PC-9 (cell line): Measurements from ENCODE around the gene OR2C1. TPM values are rescaled to one million over a fixed set of nuclear protein-coding genes. Genes with fewer than 3 reads are reported as not detected.

Source experiments
- BruUV-seq: library from RNA; stranded (reverse); fragments of 400-500 nt; replicated peaks from 2 replicates; lab custom pipeline; 2021; lab: Mats Ljungman, UMichigan
- CTCF ChIA-PET: fragments of 300-600 bp; sonication (Branson Sonifier 250); formaldehyde crosslinking; loops from one replicate; lab custom pipeline; 2022; ENCODE audit warnings: antibody characterized with exemption; lab: Charles Lee
- POLR2A ChIA-PET: fragments of 300-600 bp; sonication (Branson Sonifier 250); formaldehyde crosslinking; loops from one replicate; lab custom pipeline; 2022; ENCODE audit warnings: antibody characterized with exemption; ENCODE audit not compliant: unreplicated experiment; lab: Charles Lee
- DNase-seq, 2 experiments: peaks; one replicate each; pipeline versions ENCODE4 v3.0.0 to v3.0.0-alpha.2; 2015 to 2022; ENCODE audit warnings: mixed read lengths in 1 of 2
- H2AFZ ChIP-seq: fragments of 200-600 bp; sonication (generic); 2 replicates; pipeline ENCODE4 v1.8.1; 2017; ENCODE audit warnings: antibody characterized with exemption
- H3F3A ChIP-seq: fragments of 200-600 bp; sonication (generic); 2 replicates; pipeline ENCODE4 v1.8.1; 2017; ENCODE audit warnings: antibody characterized with exemption, mild to moderate bottlenecking, low read depth; ENCODE audit not compliant: insufficient read depth
- H3K27ac ChIP-seq: fragments of 200-600 bp; sonication (generic); 2 replicates; pipeline ENCODE4 v1.6.1; 2016; ENCODE audit warnings: mixed run types
- H3K27me3 ChIP-seq: fragments of 200-600 bp; sonication (generic); 2 replicates; pipeline ENCODE4 v1.6.1; 2016; ENCODE audit warnings: low read depth, mixed run types; ENCODE audit not compliant: insufficient read depth
- H3K36me3 ChIP-seq: fragments of 200-600 bp; sonication (generic); 2 replicates; pipeline ENCODE4 v1.6.1; 2016; ENCODE audit warnings: low read depth, mixed run types
- H3K4me1 ChIP-seq: fragments of 200-600 bp; sonication (generic); replicated peaks from 2 replicates; pipeline ENCODE4 v1.6.1; 2016; ENCODE audit warnings: mixed run types; ENCODE audit not compliant: insufficient read depth
- H3K4me2 ChIP-seq: fragments of 200-600 bp; sonication (generic); 2 replicates; pipeline ENCODE4 v1.6.1; 2017; ENCODE audit warnings: mixed run types
- H3K4me3 ChIP-seq: fragments of 200-600 bp; sonication (generic); 2 replicates; pipeline ENCODE4 v1.6.1; 2016; ENCODE audit warnings: mixed run types
- H3K79me2 ChIP-seq: fragments of 200-600 bp; sonication (generic); 2 replicates; pipeline ENCODE4 v1.6.1; 2017; ENCODE audit warnings: low read depth, mixed run types
- H3K9me2 ChIP-seq: fragments of 200-600 bp; sonication (generic); 2 replicates; pipeline ENCODE4 v1.8.1; 2017; ENCODE audit warnings: mild to moderate bottlenecking; ENCODE audit not compliant: insufficient read depth
- H3K9me3 ChIP-seq: fragments of 200-600 bp; sonication (generic); 2 replicates; pipeline ENCODE4 v1.8.1; 2016; ENCODE audit warnings: low read depth; ENCODE audit not compliant: insufficient read depth
- H4K20me1 ChIP-seq: fragments of 200-600 bp; sonication (generic); 2 replicates; pipeline ENCODE4 v1.8.1; 2017; ENCODE audit not compliant: insufficient read depth
- CTCF ChIP-seq: fragments of 200-600 bp; sonication (generic); conservative IDR thresholded peaks from 2 replicates; pipeline ENCODE4 v1.6.1; 2017; ENCODE audit warnings: mixed run types, antibody characterized with exemption, mild to moderate bottlenecking, moderate library complexity
- EZH2 ChIP-seq: fragments of 200-600 bp; sonication (generic); IDR thresholded peaks from 2 replicates; pipeline ENCODE4 v1.8.0; 2017; ENCODE audit warnings: antibody characterized with exemption, low read depth
- intact Hi-C: fragments of 100-400 bp; cut with micrococcal nuclease; formaldehyde crosslinking; loops from one replicate; pipeline ENCODE4 v1.10.0; 2022; ENCODE audit not compliant: unreplicated experiment
- total RNA-seq: library from RNA; stranded (reverse); gene quantifications from 2 replicates; pipeline ENCODE4 v1.2.3, GENCODE V29; 2021

Gene OR2C1
- total RNA-seq, 1 experiment from 2014 or later: not detected

- H3K27me3 ChIP-seq: peaks cover 18% of the 10 kb centered on the region; the same call in 1 of the 2 replicates
- intact Hi-C loops: no loop called here
- ChIA-PET POLR2A (no interaction called here), CTCF (no interaction called here)
- H3K9me3 ChIP-seq: peaks cover 16% of the 10 kb centered on the region
- no peak overlapping the region for H3K27ac ChIP-seq
- H3K9me2 ChIP-seq: no peaks in the 10 kb centered on the region
- H3K4me3 ChIP-seq: no peak overlapping the region
- no peaks in the 10 kb centered on the region for H3K36me3 ChIP-seq
- H3K4me2 ChIP-seq: no peak overlapping the region
- no peak overlapping the region for H2AFZ ChIP-seq
- no peak for DNase-seq
- H3K4me1 ChIP-seq: no peaks in the 10 kb centered on the region
- no peaks in the 10 kb centered on the region for H4K20me1 ChIP-seq
- TF ChIP-seq CTCF (no peak), EZH2 (no peak)
- no peaks in the 10 kb centered on the region for H3F3A ChIP-seq
- H3K79me2 ChIP-seq: no peaks in the 10 kb centered on the region
- no TSS peak for BruUV-seq
Observed at GRCh38 chr16:3375680-3376079, 20.0 kb downstream of the OR2C1 start.

- POLR2A ChIA-PET: no interaction called here
Observed at GRCh38 chr16:3377917-3378316, 22.2 kb downstream of the OR2C1 start.

GRCh38 chr16:3383045-3383448, 27.4 kb downstream of the OR2C1 start:
- no peak for DNase-seq
- Histone ChIP-seq H3K4me1 (no peaks in the 10 kb centered on the region), H3K27me3 (no peaks in the 10 kb centered on the region), H3K27ac (no peak overlapping the region), H2AFZ (no peak overlapping the region), H3K4me2 (no peak overlapping the region), H3F3A (peaks cover 4% of the 10 kb centered on the region), H3K9me3 (peaks cover 47% of the 10 kb centered on the region), H3K9me2 (no peaks in the 10 kb centered on the region), H3K79me2 (no peaks in the 10 kb centered on the region), H3K36me3 (peaks cover 28% of the 10 kb centered on the region), H4K20me1 (no peaks in the 10 kb centered on the region), H3K4me3 (no peak overlapping the region)
- ChIA-PET CTCF (interaction anchor here (0.6 kb wide), 1 partner anchor 40 kb away, joined by 3 read pairs; no protein-coding TSS in a partner anchor), POLR2A (no interaction called here)
- intact Hi-C loops: no loop called here
- BruUV-seq: no TSS peak
- TF ChIP-seq EZH2 (no peak), CTCF (no peak)

More at GRCh38 chr16:3377917-3378316, 22.2 kb downstream of the OR2C1 start:
- no peak overlapping the region for H3K4me3 ChIP-seq
- H3F3A ChIP-seq: no peaks in the 10 kb centered on the region
- no peak overlapping the region for H2AFZ ChIP-seq
- H3K27me3 ChIP-seq: peaks cover 18% of the 10 kb centered on the region; the same call in 1 of the 2 replicates
- DNase-seq: no peak
- no peaks in the 10 kb centered on the region for H3K9me2 ChIP-seq
- intact Hi-C loops: no loop called here
- CTCF ChIA-PET: no interaction called here
- H3K4me2 ChIP-seq: no peak overlapping the region
- H3K9me3 ChIP-seq: peaks cover 34% of the 10 kb centered on the region
- no peak overlapping the region for H3K27ac ChIP-seq
- peaks cover 5% of the 10 kb centered on the region for H3K36me3 ChIP-seq
- H3K79me2 ChIP-seq: no peaks in the 10 kb centered on the region
- no TSS peak for BruUV-seq
- H3K4me1 ChIP-seq: no peaks in the 10 kb centered on the region
- TF ChIP-seq EZH2: no peak
- TF ChIP-seq CTCF: no peak
- no peaks in the 10 kb centered on the region for H4K20me1 ChIP-seq
